Neuron (in vitro differentiated cells): ENCODE results near the gene KCNG1.

Experiments used
- H2AFZ ChIP-seq: one replicate; pipeline ENCODE4 v1.6.1; 2013; ENCODE audit warnings: low read depth, mild to moderate bottlenecking, inconsistent platforms, low read length, moderate library complexity
- H3K27me3 ChIP-seq: one replicate; pipeline ENCODE4 v1.6.1; 2013; ENCODE audit warnings: low read length; ENCODE audit not compliant: insufficient read depth
- H3K36me3 ChIP-seq: one replicate; pipeline ENCODE4 v1.6.1; 2013; ENCODE audit warnings: low read length; ENCODE audit not compliant: insufficient read depth
- H3K4me1 ChIP-seq: one replicate; pipeline ENCODE4 v1.6.1; 2013; ENCODE audit warnings: low read length; ENCODE audit not compliant: insufficient read depth
- H3K4me3 ChIP-seq: 2 replicates; pipeline ENCODE4 v1.5.1; 2013; ENCODE audit warnings: mild to moderate bottlenecking, low read length, moderate library complexity
- H3K9me3 ChIP-seq: one replicate; pipeline ENCODE4 v1.6.1; 2013; ENCODE audit warnings: low read length

Gene KCNG1

DNA sequence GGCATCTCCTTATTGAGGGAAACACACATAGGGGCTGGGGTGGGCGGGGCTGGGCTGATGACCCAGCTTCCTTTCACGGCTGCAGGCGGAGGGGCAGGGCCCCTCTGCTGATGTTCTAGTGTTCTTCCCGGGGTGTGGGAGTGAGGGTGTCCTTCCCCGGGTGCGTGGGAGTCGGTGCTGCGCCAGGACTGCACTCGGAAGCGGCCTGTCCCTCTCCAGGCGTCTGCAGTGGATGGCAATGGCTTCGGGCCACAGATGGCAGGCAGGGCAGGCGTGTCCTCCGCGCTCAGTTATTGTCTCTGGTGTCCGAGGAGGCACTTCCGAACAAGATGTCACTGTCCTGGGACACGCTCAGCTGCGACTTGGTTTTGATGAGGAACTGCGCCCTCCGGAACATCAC lies 19.2 kb downstream of the KCNG1 start:
- no peaks in the 10 kb centered on the region for H3K36me3 ChIP-seq
- H3K27me3 ChIP-seq: no peaks in the 10 kb centered on the region
- H2AFZ ChIP-seq: no peak overlapping the region
- H3K9me3 ChIP-seq: no peaks in the 10 kb centered on the region
- H3K4me3 ChIP-seq: no peak overlapping the region
- peaks cover 16% of the 10 kb centered on the region for H3K4me1 ChIP-seq

DNA sequence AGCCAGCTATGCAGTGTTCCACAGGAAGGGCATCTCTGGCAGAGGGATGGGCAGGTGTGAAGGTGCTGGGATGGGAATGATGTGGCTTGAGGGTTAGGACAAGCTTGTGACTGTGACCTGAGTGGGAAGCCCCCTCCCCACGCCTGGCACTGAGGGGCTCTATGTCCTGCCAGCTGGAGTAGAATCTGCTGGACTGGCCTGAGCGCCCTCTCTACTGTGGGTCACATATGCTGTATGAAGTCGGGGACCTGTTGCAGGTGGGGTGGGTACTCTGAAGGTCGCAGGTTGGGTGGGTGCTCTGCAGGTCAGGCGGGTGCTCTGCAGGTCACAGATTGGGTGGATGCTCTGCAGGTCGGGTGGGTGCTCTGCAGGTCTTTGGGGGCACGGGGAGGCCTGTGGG lies 20.3 kb downstream of the KCNG1 start:
- Histone ChIP-seq H3K9me3 (no peaks in the 10 kb centered on the region), H3K36me3 (no peaks in the 10 kb centered on the region), H3K4me1 (peaks cover 16% of the 10 kb centered on the region), H2AFZ (no peak overlapping the region), H3K4me3 (no peak overlapping the region), H3K27me3 (no peaks in the 10 kb centered on the region)

- H2AFZ ChIP-seq: no peak overlapping the region
- no peaks in the 10 kb centered on the region for H3K36me3 ChIP-seq
- H3K27me3 ChIP-seq: no peaks in the 10 kb centered on the region
- H3K9me3 ChIP-seq: no peaks in the 10 kb centered on the region
- no peak overlapping the region for H3K4me3 ChIP-seq
- H3K4me1 ChIP-seq: peaks cover 21% of the 10 kb centered on the region
Measured at GRCh38 chr20:51001430-51002265, 21.3 kb downstream of the KCNG1 start.

GRCh38 chr20:50999355-50999754 lies 23.6 kb downstream of the KCNG1 start:
- Histone ChIP-seq H3K27me3 (no peaks in the 10 kb centered on the region), H3K4me3 (no peak overlapping the region), H3K9me3 (no peaks in the 10 kb centered on the region), H3K36me3 (no peaks in the 10 kb centered on the region), H3K4me1 (peaks cover 21% of the 10 kb centered on the region), H2AFZ (no peak overlapping the region)

DNA sequence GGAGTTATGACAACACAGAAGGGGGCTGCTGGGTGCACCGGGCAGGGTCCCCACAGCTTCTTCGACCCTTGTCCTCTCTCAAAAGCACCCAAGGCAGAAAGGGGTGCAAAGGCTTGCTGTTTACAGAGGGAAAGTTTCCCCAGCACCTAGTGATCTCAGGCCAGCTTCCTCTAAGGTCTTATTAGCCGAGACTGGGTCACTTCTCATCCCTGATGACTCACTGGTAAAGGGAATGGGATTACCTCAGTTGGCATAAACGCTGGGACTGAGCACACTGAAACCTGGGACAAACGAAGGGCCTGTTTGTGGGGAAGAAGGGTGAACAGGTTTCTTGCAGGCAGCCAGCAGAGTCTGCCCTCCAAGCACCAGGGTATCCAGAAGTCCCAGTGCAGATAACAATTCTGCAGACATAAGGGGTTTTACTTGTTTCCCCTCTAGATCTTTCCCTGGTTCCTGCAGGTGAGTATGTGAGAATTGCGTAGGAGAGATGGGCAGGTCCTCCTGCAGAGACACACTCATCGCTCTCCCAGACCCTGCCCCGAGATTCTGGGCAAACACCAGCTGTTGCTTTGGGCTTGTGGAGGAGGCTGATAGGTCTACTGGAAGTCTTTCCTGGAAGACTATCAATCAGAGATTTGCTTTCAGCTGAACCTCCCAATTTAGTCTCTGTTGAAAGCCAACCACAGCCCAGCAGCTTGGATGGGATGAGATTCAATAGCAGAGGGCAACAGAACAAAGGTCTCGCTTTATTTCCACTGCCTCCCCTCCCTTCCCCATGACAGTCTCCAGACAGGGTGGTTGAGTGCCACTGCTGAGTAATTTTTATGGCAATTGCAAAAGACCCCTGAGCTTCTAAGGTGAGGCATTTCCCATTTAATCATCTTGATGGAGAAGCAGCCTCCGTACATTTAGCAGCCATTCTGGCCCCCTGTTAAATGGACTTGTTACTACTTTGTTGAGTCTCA lies 25.7 kb downstream of the KCNG1 start:
- no peak overlapping the region for H3K4me3 ChIP-seq
- no peaks in the 10 kb centered on the region for H3K36me3 ChIP-seq
- H3K27me3 ChIP-seq: no peaks in the 10 kb centered on the region
- H3K9me3 ChIP-seq: no peaks in the 10 kb centered on the region
- H2AFZ ChIP-seq: no peak overlapping the region
- H3K4me1 ChIP-seq: peaks cover 5% of the 10 kb centered on the region

- H3K27me3 ChIP-seq: no peaks in the 10 kb centered on the region
- peaks cover 5% of the 10 kb centered on the region for H3K4me1 ChIP-seq
- H2AFZ ChIP-seq: no peak overlapping the region
- H3K36me3 ChIP-seq: no peaks in the 10 kb centered on the region
- no peaks in the 10 kb centered on the region for H3K9me3 ChIP-seq
- no peak overlapping the region for H3K4me3 ChIP-seq
Measured at GRCh38 chr20:50995506-50995905, 27.4 kb downstream of the KCNG1 start.

- Histone ChIP-seq H3K9me3 (no peaks in the 10 kb centered on the region), H3K4me3 (no peak overlapping the region), H3K4me1 (peaks cover 5% of the 10 kb centered on the region), H3K27me3 (no peaks in the 10 kb centered on the region), H3K36me3 (no peaks in the 10 kb centered on the region), H2AFZ (no peak overlapping the region)
Measured at GRCh38 chr20:50993876-50994275, 29.0 kb downstream of the KCNG1 start.

DNA sequence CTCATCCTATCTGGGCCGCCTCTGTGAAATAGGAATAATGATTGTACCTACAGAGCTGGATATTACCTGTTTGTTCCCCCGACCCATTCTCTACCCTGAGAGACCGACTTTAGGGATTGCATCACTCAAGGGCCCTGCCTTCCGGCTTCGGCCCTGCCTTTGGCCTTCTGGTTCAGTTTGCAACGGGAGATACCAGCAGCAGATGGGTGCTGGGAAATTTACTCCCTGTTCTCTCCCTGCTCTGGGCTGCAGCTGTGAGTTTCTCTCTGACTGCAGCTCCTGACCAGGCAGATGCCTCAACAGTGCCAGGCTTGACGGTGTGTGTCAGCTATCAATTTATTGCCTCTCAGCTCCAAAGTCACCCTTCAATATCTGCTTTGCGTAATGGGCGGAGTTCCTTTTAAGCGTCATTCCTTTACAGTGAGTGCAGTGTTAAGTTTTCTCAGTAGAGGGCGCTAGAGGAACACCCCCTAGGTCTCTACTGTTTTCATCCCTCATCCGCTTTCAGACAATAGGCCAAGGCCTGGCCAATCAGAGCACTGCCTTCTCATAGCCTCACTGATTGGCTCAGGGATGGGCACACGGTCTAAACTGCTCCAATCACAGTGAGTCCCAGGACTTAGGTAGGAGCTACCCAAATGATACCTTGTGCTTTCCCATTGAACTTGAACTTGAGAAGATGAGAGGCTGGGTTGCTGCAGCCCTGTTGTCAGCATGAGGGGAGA lies 30.0 kb downstream of the KCNG1 start:
- H3K27me3 ChIP-seq: no peaks in the 10 kb centered on the region
- H3K4me1 ChIP-seq: peaks cover 6% of the 10 kb centered on the region
- H3K9me3 ChIP-seq: no peaks in the 10 kb centered on the region
- no peak overlapping the region for H2AFZ ChIP-seq
- no peak overlapping the region for H3K4me3 ChIP-seq
- no peaks in the 10 kb centered on the region for H3K36me3 ChIP-seq

DNA sequence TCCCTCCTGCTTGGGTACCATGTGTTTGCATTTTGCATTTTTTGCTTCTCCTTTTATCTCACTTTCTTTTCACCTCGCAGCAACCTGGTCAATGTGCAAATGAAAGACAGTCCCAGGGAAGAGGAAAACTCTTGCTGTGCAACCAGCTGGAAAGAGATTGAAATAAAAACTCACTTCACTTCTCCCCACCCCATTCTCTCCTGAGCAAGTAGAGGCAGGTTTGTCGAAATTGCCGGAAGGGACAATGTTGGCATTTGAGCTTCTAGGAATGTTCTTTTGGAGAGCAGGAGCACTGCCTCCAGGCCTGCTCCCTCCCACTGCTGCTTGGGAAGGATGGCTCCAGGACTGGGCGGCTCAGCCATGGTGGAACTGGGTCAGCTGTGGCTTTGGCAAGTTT lies 30.6 kb downstream of the KCNG1 start:
- H3K27me3 ChIP-seq: no peaks in the 10 kb centered on the region
- peaks cover 4% of the 10 kb centered on the region for H3K4me1 ChIP-seq
- H3K9me3 ChIP-seq: no peaks in the 10 kb centered on the region
- H2AFZ ChIP-seq: no peak overlapping the region
- H3K36me3 ChIP-seq: no peaks in the 10 kb centered on the region
- no peak overlapping the region for H3K4me3 ChIP-seq

GRCh38 chr20:50991076-50991475 lies 31.8 kb downstream of the KCNG1 start:
- no peaks in the 10 kb centered on the region for H3K9me3 ChIP-seq
- H3K4me1 ChIP-seq: peaks cover 1% of the 10 kb centered on the region
- no peak overlapping the region for H2AFZ ChIP-seq
- no peaks in the 10 kb centered on the region for H3K36me3 ChIP-seq
- no peak overlapping the region for H3K4me3 ChIP-seq
- H3K27me3 ChIP-seq: no peaks in the 10 kb centered on the region

DNA sequence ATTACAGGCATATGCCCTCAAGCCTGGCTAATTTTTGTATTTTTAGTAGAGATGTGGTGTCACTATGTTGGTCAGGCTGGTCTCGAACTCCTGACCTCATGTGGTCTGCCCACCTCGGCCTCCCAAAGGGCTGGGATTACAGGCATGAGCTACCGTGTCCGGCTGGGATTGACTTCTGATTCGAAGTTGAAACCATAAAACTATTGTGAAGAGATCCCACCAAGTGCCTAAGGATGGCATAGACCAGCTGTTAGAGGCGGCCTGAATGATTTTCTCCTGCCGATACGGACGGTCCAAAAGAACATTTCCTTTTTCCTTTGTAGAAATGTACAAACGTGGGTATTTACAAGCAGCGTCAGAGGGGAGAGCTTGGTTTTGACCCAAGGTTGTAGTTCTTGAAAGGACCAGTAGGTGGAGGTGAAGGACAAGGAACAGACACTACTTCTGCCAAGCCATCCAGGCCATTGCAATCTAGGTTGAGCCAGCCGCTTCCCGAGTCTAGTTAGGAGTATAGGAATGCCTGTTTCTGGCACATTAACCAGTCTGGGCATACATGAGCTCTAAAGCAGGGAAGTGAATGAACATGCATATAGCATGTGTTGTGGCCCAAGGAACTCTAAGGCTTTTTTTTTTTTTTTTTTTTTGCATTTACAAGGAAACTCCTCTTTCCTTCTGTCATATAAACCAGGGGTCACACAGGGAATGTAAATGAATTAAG lies 35.3 kb downstream of the KCNG1 start:
- Histone ChIP-seq H3K9me3 (no peaks in the 10 kb centered on the region), H3K27me3 (no peaks in the 10 kb centered on the region), H3K4me3 (no peak overlapping the region), H2AFZ (no peak overlapping the region), H3K36me3 (no peaks in the 10 kb centered on the region), H3K4me1 (peaks cover 1% of the 10 kb centered on the region)

DNA sequence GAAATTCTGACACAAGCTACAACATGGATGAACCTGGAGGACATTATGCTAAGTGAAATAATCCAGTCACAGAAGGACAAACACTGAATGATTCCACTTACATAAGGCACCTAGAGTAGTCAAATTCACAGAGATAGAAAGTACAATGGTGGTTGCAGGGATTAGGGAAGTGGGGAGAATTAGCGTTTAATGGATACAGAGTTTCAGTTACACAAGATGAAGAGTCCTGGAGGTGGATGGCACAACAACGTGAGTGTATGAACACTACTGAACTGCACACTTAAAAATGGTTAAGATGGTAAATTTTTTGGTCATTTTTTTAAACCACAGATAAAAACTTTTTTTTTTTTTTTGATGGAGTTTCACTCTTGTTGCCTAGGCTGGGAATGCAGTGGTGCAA lies 39.6 kb downstream of the KCNG1 start:
- Histone ChIP-seq H3K9me3 (no peaks in the 10 kb centered on the region), H2AFZ (no peak overlapping the region), H3K4me3 (no peak overlapping the region), H3K36me3 (no peaks in the 10 kb centered on the region), H3K27me3 (no peaks in the 10 kb centered on the region), H3K4me1 (peaks cover 8% of the 10 kb centered on the region)
